Stimulated activated naive CD8-positive, alpha-beta T cell treated with anti-CD3 and anti-CD28 coated beads, Interleukin-15, amount 100 ng/mL, for 72 hours (primary cell): ENCODE results near the gene ZNF229.
"Not testable (repeated sequence)": the region's sequence is repeated elsewhere in the genome, so short reads cannot be mapped to it uniquely, and the experiment has no call there.

Experiments
- ATAC-seq: fragments of 150-1000 bp; cut with Tn5 transposase; 2 replicates; pipeline ENCODE4 v1.10.0; 2021; ENCODE audit warnings: mild to moderate bottlenecking, moderate library complexity
- DNase-seq, 2 donors: peaks; one replicate each; pipeline ENCODE4 v3.0.0; 2021 to 2022
- H3K27ac Mint-ChIP-seq, 2 donors: one replicate each; pipeline ENCODE4 v1.8.0; 2022; ENCODE audit warnings: mild to moderate bottlenecking in 2 of 2, mixed read lengths in 2 of 2, moderate library complexity in 2 of 2
- H3K27me3 Mint-ChIP-seq: one replicate; pipeline ENCODE4 v1.8.0; 2022; ENCODE audit warnings: mixed read lengths
- H3K4me1 Mint-ChIP-seq: one replicate; pipeline ENCODE4 v1.8.0; 2022; ENCODE audit warnings: mild to moderate bottlenecking, mixed read lengths
- H3K4me3 Mint-ChIP-seq, 2 donors: one replicate each; pipeline ENCODE4 v1.8.0; 2022; ENCODE audit warnings: mild to moderate bottlenecking in 2 of 2, mixed read lengths in 2 of 2, moderate library complexity in 1 of 2
- H3K9me3 Mint-ChIP-seq, 2 donors: one replicate each; pipeline ENCODE4 v1.8.0; 2022; ENCODE audit warnings: mixed read lengths in 2 of 2

ZNF229 gene

GRCh38 chr19:44389268-44389667 is 59.0 kb downstream of the ZNF229 start:
- H3K27ac Mint-ChIP-seq, H3K27me3 Mint-ChIP-seq, H3K4me1 Mint-ChIP-seq, DNase-seq, H3K4me3 Mint-ChIP-seq, ATAC-seq: not testable (repeated sequence)
- H3K9me3 Mint-ChIP-seq = peaks cover 44 to 52% of the 10 kb centered on the region in 2 donors
